Progenitor cell of endocrine pancreas (in vitro differentiated cells): ENCODE data around the gene FZD10. TPM values are rescaled to one million over a fixed set of nuclear protein-coding genes. Genes with fewer than 3 reads are reported as not detected.

Experiments
- DNase-seq: peaks from one replicate; pipeline ENCODE4 v3.0.0; 2021; ENCODE audit warnings: low spot score; ENCODE audit not compliant: unreplicated experiment
- H3K27ac Mint-ChIP-seq: 2 replicates; pipeline ENCODE4 v1.8.0; 2021; ENCODE audit warnings: mild to moderate bottlenecking, moderate library complexity, mixed read lengths
- H3K27me3 Mint-ChIP-seq: 2 replicates; pipeline ENCODE4 v1.8.0; 2021; ENCODE audit warnings: mixed read lengths
- H3K36me3 Mint-ChIP-seq: 2 replicates; pipeline ENCODE4 v1.8.0; 2022; ENCODE audit warnings: mixed read lengths; ENCODE audit not compliant: insufficient read depth
- H3K4me1 Mint-ChIP-seq: 2 replicates; pipeline ENCODE4 v1.8.0; 2021; ENCODE audit warnings: low read depth, mixed read lengths
- H3K4me3 Mint-ChIP-seq: 2 replicates; pipeline ENCODE4 v1.8.0; 2021; ENCODE audit warnings: low read depth, mild to moderate bottlenecking, moderate library complexity, mixed read lengths
- H3K9me3 Mint-ChIP-seq: 2 replicates; pipeline ENCODE4 v1.8.0; 2021; ENCODE audit warnings: low read depth, mixed read lengths
- total RNA-seq: library from RNA; stranded (reverse); gene quantifications from 2 replicates; pipeline ENCODE4 v1.2.1, GENCODE V29; 2021
- TF ChIP-seq, protein P1 (sequence below): fragments of 200-600 bp; sonication (generic); IDR thresholded peaks from one replicate; pipeline ENCODE4 v1.5.0; 2021; ENCODE audit warnings: antibody characterized with exemption, mild to moderate bottlenecking; ENCODE audit not compliant: unreplicated experiment

Gene FZD10
- total RNA-seq, 1 donor from 2014 or later: 0.24 TPM

DNA sequence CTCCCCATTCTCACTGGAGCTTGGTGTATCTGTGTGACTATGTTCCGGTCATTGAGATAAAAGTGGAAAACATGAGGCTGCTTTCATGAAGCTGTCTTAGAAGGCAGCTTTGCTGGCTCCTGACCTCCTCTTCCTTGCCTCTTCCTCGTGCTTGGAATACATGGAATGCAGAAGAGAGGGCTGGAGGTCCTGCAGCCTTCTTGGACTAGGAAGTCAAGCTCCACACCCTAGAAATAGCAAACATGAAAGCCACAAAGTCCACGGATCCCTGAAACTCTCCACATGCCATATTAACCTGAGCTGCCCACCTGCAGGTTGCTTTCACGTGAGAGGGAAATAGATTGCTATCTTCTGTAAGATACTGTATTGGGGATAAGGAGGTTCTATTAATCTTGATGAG lies 51.0 kb downstream of the FZD10 start:
- H3K4me1 Mint-ChIP-seq: no peaks in the 10 kb centered on the region
- no peak overlapping the region for H3K4me3 Mint-ChIP-seq
- no peaks in the 10 kb centered on the region for H3K36me3 Mint-ChIP-seq
- H3K27me3 Mint-ChIP-seq: peaks cover 58% of the 10 kb centered on the region
- peaks cover 5% of the 10 kb centered on the region for H3K9me3 Mint-ChIP-seq
- TF ChIP-seq, protein P1, sequence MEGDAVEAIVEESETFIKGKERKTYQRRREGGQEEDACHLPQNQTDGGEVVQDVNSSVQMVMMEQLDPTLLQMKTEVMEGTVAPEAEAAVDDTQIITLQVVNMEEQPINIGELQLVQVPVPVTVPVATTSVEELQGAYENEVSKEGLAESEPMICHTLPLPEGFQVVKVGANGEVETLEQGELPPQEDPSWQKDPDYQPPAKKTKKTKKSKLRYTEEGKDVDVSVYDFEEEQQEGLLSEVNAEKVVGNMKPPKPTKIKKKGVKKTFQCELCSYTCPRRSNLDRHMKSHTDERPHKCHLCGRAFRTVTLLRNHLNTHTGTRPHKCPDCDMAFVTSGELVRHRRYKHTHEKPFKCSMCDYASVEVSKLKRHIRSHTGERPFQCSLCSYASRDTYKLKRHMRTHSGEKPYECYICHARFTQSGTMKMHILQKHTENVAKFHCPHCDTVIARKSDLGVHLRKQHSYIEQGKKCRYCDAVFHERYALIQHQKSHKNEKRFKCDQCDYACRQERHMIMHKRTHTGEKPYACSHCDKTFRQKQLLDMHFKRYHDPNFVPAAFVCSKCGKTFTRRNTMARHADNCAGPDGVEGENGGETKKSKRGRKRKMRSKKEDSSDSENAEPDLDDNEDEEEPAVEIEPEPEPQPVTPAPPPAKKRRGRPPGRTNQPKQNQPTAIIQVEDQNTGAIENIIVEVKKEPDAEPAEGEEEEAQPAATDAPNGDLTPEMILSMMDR: no peak
- DNase-seq: no peak
- no peak overlapping the region for H3K27ac Mint-ChIP-seq

DNA sequence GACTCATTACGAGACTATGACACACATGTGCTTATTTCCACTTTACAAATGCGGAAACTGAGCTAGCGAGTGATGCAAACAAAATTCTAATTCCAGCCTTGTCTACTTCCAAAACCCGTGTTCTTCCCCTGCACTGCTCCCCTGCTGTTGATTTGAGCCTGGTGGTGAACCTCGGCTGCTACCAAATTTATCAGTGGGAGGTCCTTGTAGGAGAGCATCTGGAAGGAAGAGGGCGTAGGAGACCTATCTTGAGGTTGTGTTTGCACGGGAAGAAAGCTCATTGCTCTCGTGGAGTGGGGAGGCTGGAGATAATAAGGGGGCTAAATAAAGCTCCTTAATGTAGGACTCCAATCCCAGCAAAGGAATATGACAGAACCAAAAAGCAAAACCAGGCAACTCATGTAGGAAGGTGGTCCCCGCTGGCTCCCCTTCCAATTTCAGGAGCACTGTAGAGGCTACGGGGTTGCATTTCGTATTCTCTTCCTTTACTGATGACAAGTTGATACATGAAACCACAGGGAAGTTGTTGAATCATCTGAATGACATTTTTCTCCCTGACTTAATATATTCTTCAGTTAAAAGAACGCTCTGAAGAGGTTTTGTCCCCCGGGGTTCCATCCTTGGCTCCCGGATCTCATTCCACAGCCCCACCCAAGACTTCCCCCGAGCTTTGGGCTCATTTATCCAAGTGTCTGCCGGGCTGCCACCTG lies 52.6 kb downstream of the FZD10 start:
- peaks cover 3% of the 10 kb centered on the region for H3K9me3 Mint-ChIP-seq
- H3K4me1 Mint-ChIP-seq: no peaks in the 10 kb centered on the region
- no peaks in the 10 kb centered on the region for H3K36me3 Mint-ChIP-seq
- H3K27me3 Mint-ChIP-seq: peaks cover 68% of the 10 kb centered on the region
- DNase-seq: no peak
- H3K4me3 Mint-ChIP-seq: no peak overlapping the region
- TF ChIP-seq, protein P1: no peak
- H3K27ac Mint-ChIP-seq: no peak overlapping the region

Other genes starting within 250 kb of the FZD10 start
- gene PIWIL1, start 175.4 kb downstream of the FZD10 start, total RNA-seq: not detected in 2 replicates